Pancreas (tissue), 10 donors: ENCODE data around the gene CIAO2B. TPM values are rescaled to one million over a fixed set of nuclear protein-coding genes. Genes with fewer than 3 reads are reported as not detected.

ENCODE experiments used
- ATAC-seq, 4 donors: fragments of 200-7000 bp; cut with Tn5 transposase; one replicate each; pipeline versions ENCODE4 v1.8.0 to v1.9.1; 2020; ENCODE audit warnings: mild to moderate bottlenecking in 4 of 4, moderate library complexity in 4 of 4
- DNase-seq, 6 donors: peaks; one replicate each; pipeline ENCODE4 v3.0.0-alpha.2; 2020
- FAIRE-seq: peaks from 2 replicates; lab custom pipeline; 2012; peaks lifted over from hg19 to GRCh38; lab: Jason Lieb, UNC
- H3K27ac ChIP-seq, 4 donors: fragments of 200-600 bp; sonication (generic); 1 replicate in 3 of 4; 2 replicates in 1 of 4; pipeline versions ENCODE4 v1.5.0 to v1.8.0; 2020
- H3K27me3 ChIP-seq, 4 donors: fragments of 200-600 bp; one replicate each; pipeline ENCODE4 v1.8.0; 2021
- H3K36me3 ChIP-seq, 3 donors: fragments of 200-600 bp; sonication (generic) in 1 of 3; one replicate each; pipeline versions ENCODE4 v1.5.0 to v1.8.0; 2020 to 2021
- H3K4me1 ChIP-seq, 3 donors: fragments of 200-600 bp; one replicate each; pipeline ENCODE4 v1.8.0; 2021
- H3K4me3 ChIP-seq, 4 donors: fragments of 200-600 bp; sonication (generic) in 2 of 4; one replicate each; pipeline versions ENCODE4 v1.5.0 to v1.8.0; 2020 to 2021
- H3K9me3 ChIP-seq, 4 donors: fragments of 200-600 bp; one replicate each; pipeline ENCODE4 v1.8.0; 2021
- CTCF ChIP-seq, 4 donors: fragments of 200-600 bp; sonication (generic) in 3 of 4; IDR thresholded peaks; one replicate each; pipeline versions ENCODE4 v1.5.0 to v1.8.0; 2021; ENCODE audit warnings: antibody characterized with exemption in 4 of 4
- WGBS, 2 donors: extraction: QIAGEN DNeasy Blood & Tissue Kit; methylation state at CpG; one replicate each; pipeline ENCODE4 v1.1.7; 2013; 5-methylcytosine and 5-hydroxymethylcytosine counted together
- intact Hi-C, 3 donors: fragments of 100-400 bp; cut with DNase I; formaldehyde crosslinking; loops; one replicate each; pipeline versions ENCODE4 v1.11.1 to v1.14.2; 2022
- polyA plus RNA-seq, 2 donors: library from polyadenylated mRNA; stranded (reverse); fragments of 200-250 nt; gene quantifications; one replicate each; pipeline ENCODE4 v1.2.3, GENCODE V29; 2013
- total RNA-seq, 6 donors: library from RNA; stranded (reverse); fragmentation: NEBNext Ultra II Directional in 4 of 6; extraction: Animal tissue kit (Norgen Biotek cat#: 25700) in 4 of 6; gene quantifications; one replicate each; pipeline versions ENCODE4 v1.2.1 to v1.2.4, GENCODE V29; 2021 to 2023
- donor health status: healthy with polysubstance abuse.
- donor health status: DM: no; HTN: no; CAD: no; lungs with moderate emphysema.
- donor health status: DM: no; HTN: no; CAD: no.
- donor health status: control.
- donor health status: control.
- donor health status: Bipolar disorder and iron deficiency.
- donor health status: DM: yes; HTN: yes; CAD: no.
- donor health status: DM: no; HTN: no; CAD: no.
- donor health status: DM: no; HTN: no; CAD: no.
- donor health status: DM: yes; HTN: yes; CAD: no.

CIAO2B gene
- total and polyA plus RNA-seq, 8 donors = 14.8 to 86.9 (median 26.3) TPM

DNA sequence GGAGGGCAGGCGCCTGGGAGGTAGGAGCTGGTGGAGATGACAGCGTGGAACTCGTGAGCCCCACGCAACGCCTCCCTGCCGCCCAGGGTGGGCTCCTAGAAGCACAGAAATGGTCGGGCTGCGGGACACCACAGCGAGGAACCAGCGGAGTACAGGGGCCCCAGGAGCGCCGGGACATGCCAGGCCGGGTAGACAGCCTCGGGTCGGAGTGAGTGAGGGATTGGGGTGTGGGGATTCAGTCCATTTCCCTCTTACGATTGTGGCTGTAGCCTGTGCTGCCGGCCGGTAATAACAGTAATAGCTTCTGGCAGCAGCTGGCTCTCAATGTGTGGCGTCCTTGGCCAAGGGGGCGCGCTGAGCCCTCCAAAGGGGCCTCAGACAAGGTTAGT, 14.6 kb upstream of the CIAO2B start:
- intact Hi-C loops = no loop called here
- H3K4me3 ChIP-seq = peak overlapping the region in 2 of 4 donors; percentile 40 to 52
- peaks cover 0 to 5% (median 0%) of the 10 kb centered on the region in 3 donors for H3K4me1 ChIP-seq
- H3K36me3 ChIP-seq = no peaks in the 10 kb centered on the region
- 33 to 43% methylated on average over 19 to 21 of the region's 21 CpGs for whole genome bisulfite sequencing, 2 donors
- DNase-seq (no peak), FAIRE-seq (no peak), ATAC-seq (peak in 1 of 4 donors; percentile 2)
- no peak overlapping the region for H3K27ac ChIP-seq
- TF ChIP-seq CTCF (IDR thresholded peaks at IDR 0.05) = no peak
- H3K9me3 ChIP-seq = no peaks in the 10 kb centered on the region
- no peaks in the 10 kb centered on the region for H3K27me3 ChIP-seq

DNA sequence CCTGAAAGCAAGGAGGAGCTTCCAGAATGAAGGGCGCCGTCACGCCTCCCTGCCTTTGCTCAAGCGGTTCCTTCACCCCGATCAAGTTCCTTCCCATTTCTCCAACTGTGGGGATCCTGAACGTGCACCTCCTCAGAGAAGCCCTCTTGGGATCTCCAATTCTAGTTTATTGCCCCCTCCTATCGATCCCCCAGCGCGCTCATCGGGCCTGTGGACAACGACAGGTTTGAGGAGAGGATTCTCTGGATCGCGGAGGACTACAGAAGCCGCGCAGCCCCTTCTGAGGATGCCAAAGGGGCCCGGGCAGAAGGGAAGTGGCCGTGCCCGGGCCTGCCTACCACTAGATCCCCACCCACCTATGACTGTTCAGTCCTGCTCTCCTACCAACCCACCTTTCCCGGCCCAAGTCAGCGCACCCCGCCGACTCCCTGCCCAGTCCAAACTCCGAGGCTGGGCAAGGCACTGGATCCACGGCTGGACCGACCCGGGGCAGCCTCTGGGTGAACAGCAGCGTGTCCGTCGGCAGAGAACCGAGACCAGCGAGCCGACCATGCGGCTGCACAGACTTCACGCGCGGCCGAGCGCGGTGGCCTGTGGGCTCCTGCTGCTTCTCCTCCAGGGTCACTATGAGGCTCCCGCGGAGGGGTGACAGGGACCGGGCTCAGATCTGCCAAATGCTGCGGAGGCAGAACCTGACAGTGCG, 14.1 kb upstream of the CIAO2B start:
- intact Hi-C loops = no loop called here
- no peak for TF ChIP-seq CTCF (IDR thresholded peaks at IDR 0.05)
- Histone ChIP-seq H3K4me3 (peak overlapping the region; percentile 15 to 52 (median 36)), H3K27ac (no peak overlapping the region), H3K27me3 (no peaks in the 10 kb centered on the region), H3K9me3 (no peaks in the 10 kb centered on the region), H3K36me3 (peaks cover 0 to 4% (median 0%) of the 10 kb centered on the region in 3 donors), H3K4me1 (peaks cover 0 to 5% (median 0%) of the 10 kb centered on the region in 3 donors)
- WGBS, 2 donors = 2% methylated on average over 44 of the region's 44 CpGs
- DNase-seq = peak in 2 of 6 donors; percentile 72 to 86
- ATAC-seq = peak; percentile 28 to 43 (median 42)
- FAIRE-seq = no peak

DNA sequence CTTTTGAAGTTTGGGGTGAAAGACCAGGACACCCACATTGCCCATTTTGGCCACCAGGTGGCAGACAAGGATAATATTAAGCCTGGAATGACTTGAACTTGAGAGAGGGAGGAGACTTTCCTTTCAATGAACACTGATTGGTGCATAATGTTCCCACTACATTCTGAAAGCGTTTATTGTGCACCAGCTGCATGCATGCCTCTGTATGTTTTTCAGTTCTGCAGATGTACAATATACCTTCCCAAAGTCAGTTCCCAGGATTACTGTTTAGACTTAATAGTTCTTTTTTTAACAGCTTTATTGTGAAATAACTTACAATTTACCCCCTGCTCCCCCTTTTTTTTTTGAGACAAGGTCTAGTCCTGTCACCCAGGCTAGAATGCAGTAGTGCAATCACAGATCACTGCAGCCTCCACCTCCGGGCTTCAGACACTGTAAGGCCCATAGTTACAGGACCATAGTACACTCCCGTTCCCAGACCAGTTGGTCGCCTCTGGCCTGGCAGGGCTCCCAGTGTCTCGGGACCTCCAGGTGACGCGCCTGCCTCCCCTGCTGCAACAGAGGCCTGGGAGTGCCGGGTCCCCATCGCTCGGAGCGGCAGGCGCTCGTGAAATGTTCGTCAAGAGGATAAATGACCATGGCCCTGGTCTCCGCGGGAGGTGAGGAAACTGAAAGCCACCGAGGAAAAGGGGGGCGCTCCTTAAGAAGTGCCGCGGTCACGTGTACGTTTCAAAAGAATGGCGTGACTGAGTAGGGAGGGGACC, 13.3 kb upstream of the CIAO2B start:
- Histone ChIP-seq H3K4me3 (peak overlapping the region; percentile 15 to 52 (median 36)), H3K4me1 (peaks cover 0 to 5% (median 0%) of the 10 kb centered on the region in 3 donors), H3K36me3 (peaks cover 0 to 7% (median 7%) of the 10 kb centered on the region in 3 donors), H3K9me3 (no peaks in the 10 kb centered on the region), H3K27ac (no peak overlapping the region), H3K27me3 (no peaks in the 10 kb centered on the region)
- WGBS, 2 donors = 0% methylated on average over 21 to 22 of the region's 23 CpGs
- intact Hi-C loops = no loop called here
- TF ChIP-seq CTCF (IDR thresholded peaks at IDR 0.05) = peak; percentile 74 to 95 (median 88)
- peak; percentile 51 to 89 (median 76) for DNase-seq
- ATAC-seq = peak; percentile 83 to 94 (median 90)
- peak; percentile 78 for FAIRE-seq

GRCh38 chr16:66946974-66947301, 12.7 kb upstream of the CIAO2B start:
- intact Hi-C loops = no loop called here
- ATAC-seq = peak in 1 of 4 donors; percentile 2
- WGBS, 2 donors = 18 to 19% methylated on average over 5 of the region's 5 CpGs
- DNase-seq = no peak
- Histone ChIP-seq H3K4me1 (peaks cover 0 to 5% (median 0%) of the 10 kb centered on the region in 3 donors), H3K36me3 (peaks cover 0 to 12% (median 10%) of the 10 kb centered on the region in 3 donors), H3K27ac (no peak overlapping the region), H3K4me3 (no peak overlapping the region), H3K27me3 (no peaks in the 10 kb centered on the region), H3K9me3 (no peaks in the 10 kb centered on the region)
- TF ChIP-seq CTCF (IDR thresholded peaks at IDR 0.05) = no peak
- FAIRE-seq = no peak
